ENCODE data around the gene BICD1. TPM values are rescaled to one million over a fixed set of nuclear protein-coding genes. Genes with fewer than 3 reads are reported as not detected.

Gene BICD1
- total and polyA plus RNA-seq, 2 experiments from 2014 or later, result 59.3 to 83.6 TPM

GRCh38 chr12:32242641-32243040 is 136.0 kb downstream of the BICD1 start:
- Mint-ChIP-seq H3K9me3 (peaks cover 13% of the 10 kb centered on the region), H3K4me1 (no peaks in the 10 kb centered on the region; the same call in 1 of the 3 replicates), H3K27me3 (ENCODE audit: insufficient read depth, low read depth, poor library complexity) (no peaks in the 10 kb centered on the region), H3K4me3 (no peak overlapping the region), H3K27ac (no peak overlapping the region), H3K36me3 (ENCODE audit: low read depth) (peaks cover 25% of the 10 kb centered on the region)
- Histone ChIP-seq H3K36me3 (ENCODE audit: insufficient read depth) (no peaks in the 10 kb centered on the region), H3K27me3 (ENCODE audit: insufficient read depth) (no peaks in the 10 kb centered on the region), H3K27ac (ENCODE audit: low read depth) (no peak overlapping the region), H3K4me3 (no peak overlapping the region), H2AFZ (no peak overlapping the region), H3K4me1 (ENCODE audit: insufficient read depth) (peaks cover 8% of the 10 kb centered on the region), H3F3A (replicated peaks; ENCODE audit: low read depth) (no peaks in the 10 kb centered on the region), H3K79me2 (replicated peaks; ENCODE audit: insufficient read depth) (peaks cover 51% of the 10 kb centered on the region), H3K4me2 (no peak overlapping the region), H4K20me1 (replicated peaks; ENCODE audit: insufficient read depth) (no peaks in the 10 kb centered on the region), H3K9me2 (ENCODE audit: insufficient read depth) (no peaks in the 10 kb centered on the region)
- DNase-seq (ENCODE audit: low spot score), result no peak
- TF ChIP-seq POLR2AphosphoS5 (IDR thresholded peaks at IDR 0.05; ENCODE audit: low read depth) (no peak), EZH2phosphoT487 (IDR thresholded peaks at IDR 0.05; ENCODE audit: unreplicated experiment) (no peak), ZNF331 (CRISPR knock-in tag; IDR thresholded peaks at IDR 0.05; ENCODE audit: low read depth) (no peak), EZH2 (IDR thresholded peaks at IDR 0.05; ENCODE audit: low read depth, unreplicated experiment) (no peak), ZNF114 (CRISPR knock-in tag; IDR thresholded peaks at IDR 0.05) (no peak), ZNF462 (CRISPR knock-in tag; IDR thresholded peaks at IDR 0.05) (no peak), CREB1 (CRISPR knock-in tag; IDR thresholded peaks at IDR 0.05; ENCODE audit: low read depth) (no peak), NANOG (IDR thresholded peaks at IDR 0.05; ENCODE audit: borderline replicate concordance) (no peak), ETS1 (IDR thresholded peaks at IDR 0.05) (no peak), REST (IDR thresholded peaks at IDR 0.05; ENCODE audit: unreplicated experiment) (no peak), STAT1 (IDR thresholded peaks at IDR 0.05; ENCODE audit: unreplicated experiment) (no peak), JUNB (IDR thresholded peaks at IDR 0.05; ENCODE audit: unreplicated experiment) (no peak), CTCF (conservative IDR thresholded peaks at IDR 0.05; ENCODE audit: low read depth in 2 of 2) (no peak)
- no peak for ATAC-seq
